Adrenal gland (tissue), 12 donors: ENCODE measurements around the gene PRR18. TPM values are rescaled to one million over a fixed set of nuclear protein-coding genes. Genes with fewer than 3 reads are reported as not detected.

Source experiments
- DNase-seq, 7 donors: peaks; one replicate each; pipeline ENCODE4 v3.0.0-alpha.2; 2019 to 2020
- H3K27ac ChIP-seq, 5 donors: fragments of 200-600 bp; sonication (generic) in 4 of 5; 1 replicate in 3 of 5; 2 replicates in 2 of 5; pipeline versions ENCODE4 v1.5.1 to v1.8.0; 2016 to 2020; ENCODE audit warnings: mild to moderate bottlenecking in 1 of 5
- H3K27me3 ChIP-seq: fragments of 200-600 bp; 2 replicates; pipeline ENCODE4 v1.8.0; 2021
- H3K36me3 ChIP-seq, 2 donors: fragments of 200-600 bp; replicated peaks in 1 of 2; 1 replicate in 1 of 2; 2 replicates in 1 of 2; pipeline versions ENCODE4 v1.5.1 to v1.8.0; 2018 to 2022
- H3K4me1 ChIP-seq, 2 donors: fragments of 200-600 bp; replicated peaks in 1 of 2; 1 replicate in 1 of 2; 2 replicates in 1 of 2; pipeline versions ENCODE4 v1.5.1 to v1.8.0; 2018 to 2021
- H3K4me3 ChIP-seq, 4 donors: fragments of 200-600 bp; sonication (generic) in 3 of 4; one replicate each; pipeline ENCODE4 v1.5.1; 2016 to 2018
- H3K9me3 ChIP-seq, 3 donors: fragments of 200-600 bp; sonication (generic) in 1 of 3; replicated peaks in 1 of 3; 1 replicate in 2 of 3; 2 replicates in 1 of 3; pipeline versions ENCODE4 v1.5.1 to v1.8.0; 2016 to 2021
- CTCF ChIP-seq, 6 experiments: fragments of 450-650 bp in 4 of 6; fragments of 200-600 bp in 2 of 6; sonication (generic) in 1 of 6; IDR thresholded peaks; 1 replicate in 5 of 6; 2 replicates in 1 of 6; pipeline versions ENCODE4 v1.5.1 to v1.8.0; 2016 to 2021; ENCODE audit warnings: antibody characterized with exemption in 6 of 6, mild to moderate bottlenecking in 2 of 6, moderate library complexity in 1 of 6
- POLR2A ChIP-seq, 2 donors: fragments of 450-650 bp; IDR thresholded peaks; one replicate each; pipeline ENCODE4 v1.6.1; 2017; ENCODE audit warnings: antibody characterized with exemption in 2 of 2, mild to moderate bottlenecking in 2 of 2, moderate library complexity in 1 of 2
- WGBS, 4 donors: extraction: QIAGEN DNeasy Blood & Tissue Kit in 2 of 4; methylation state at CpG; one replicate each; pipeline versions ENCODE4 v1.1.5 to v1.1.7; 2013 to 2017; 5-methylcytosine and 5-hydroxymethylcytosine counted together
- intact Hi-C, 2 donors: fragments of 100-400 bp; cut with DNase I; formaldehyde crosslinking; loops; one replicate each; pipeline versions ENCODE4 v1.14.1 to v1.15.0; 2022 to 2023
- polyA plus RNA-seq, 3 donors: library from polyadenylated mRNA; stranded (reverse); fragments of 200-250 nt in 2 of 3; fragments of 350-450 nt in 1 of 3; fragmentation: Illumina TruSeq in 1 of 3; extraction: RNeasy Lipid Tissue Mini Kit (QIAGEN cat#74804) in 1 of 3; gene quantifications; one replicate each; pipeline ENCODE4 v1.2.3, GENCODE V29; 2013 to 2014
- total RNA-seq, 9 donors: library from RNA; depleted of rRNA in 4 of 9; stranded (reverse); fragments of >200 nt in 4 of 9; fragments of 120-200 nt in 1 of 9; fragmentation: NEBNext Ultra II Directional in 1 of 9; extraction: Animal tissue kit (Norgen Biotek cat#: 25700) in 1 of 9; gene quantifications; one replicate each; pipeline versions ENCODE4 v1.1.0 to v1.2.4, GENCODE V29; 2013 to 2023
- donor health status: healthy with polysubstance abuse.
- donor health status: Bipolar disorder and iron deficiency.
- donor health status: DM: yes; HTN: yes; CAD: no.
- donor health status: DM: no; HTN: no; CAD: no.
- donor health status: DM: no; HTN: no; CAD: no.
- donor health status: DM: yes; HTN: yes; CAD: no.

Gene PRR18
- total and polyA plus RNA-seq, 12 donors = 0.07 to 0.60 (median 0.07) TPM; not detected in 9

DNA sequence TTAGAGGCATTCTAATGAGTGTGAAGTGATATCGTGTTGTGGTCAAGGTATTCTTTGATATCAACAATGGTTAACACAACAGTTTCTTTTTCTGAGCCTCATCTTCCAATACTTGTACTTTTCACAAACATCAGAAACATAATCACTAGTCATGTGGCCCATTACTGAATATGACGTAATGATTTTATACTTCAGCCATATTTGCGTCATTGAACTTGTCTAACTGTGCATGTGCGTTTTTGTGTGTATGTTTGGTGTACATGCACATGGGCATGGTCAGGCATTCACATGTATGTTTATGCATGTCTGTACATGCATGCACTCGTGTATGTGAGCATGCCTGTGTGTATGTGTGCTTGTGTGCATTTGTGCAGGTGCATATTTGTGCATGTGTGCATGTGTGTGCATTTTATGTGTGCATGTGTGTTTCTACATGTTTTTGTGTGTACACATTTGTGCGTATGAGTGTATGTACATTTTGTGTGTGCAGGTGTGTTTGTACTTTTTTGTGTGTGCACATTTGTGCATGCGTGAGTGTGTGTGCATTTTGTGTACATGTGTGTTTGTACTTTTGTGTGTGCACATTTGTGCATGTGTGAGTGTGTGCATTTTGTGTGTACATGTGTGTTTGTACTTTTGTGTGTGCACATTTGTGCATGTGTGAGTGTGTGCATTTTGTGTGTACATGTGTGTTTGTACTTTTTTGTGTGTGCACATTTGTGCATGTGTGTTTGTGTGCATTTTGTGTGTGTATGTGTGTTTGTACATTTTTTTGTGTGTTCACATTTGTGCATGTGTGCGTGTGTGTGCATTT, 29.4 kb downstream of the PRR18 start:
- WGBS, 4 donors = 55 to 87% (median 66%) methylated on average over 8 of the region's 8 CpGs
- intact Hi-C loops = loop anchor here (5.0 kb wide), 2 partner anchors 104 to 124 kb away; partner anchors contain the start of gene MPC1 (in 1 of the 2)

GRCh38 chr6:166277892-166278578, 30.2 kb downstream of the PRR18 start:
- no peaks in the 10 kb centered on the region for H3K27me3 ChIP-seq
- no peaks in the 10 kb centered on the region for H3K9me3 ChIP-seq
- H3K4me1 ChIP-seq = no peaks in the 10 kb centered on the region
- H3K36me3 ChIP-seq = no peaks in the 10 kb centered on the region
- no peak overlapping the region for H3K27ac ChIP-seq
- intact Hi-C loops = loop anchor here (5.0 kb wide), 2 partner anchors 104 to 124 kb away; partner anchors contain the start of gene MPC1 (in 1 of the 2)
- no peak for DNase-seq
- no peak overlapping the region for H3K4me3 ChIP-seq
- WGBS, 4 donors = 81 to 87% (median 83%) methylated on average over 11 of the region's 11 CpGs
- no peak for TF ChIP-seq POLR2A (IDR thresholded peaks at IDR 0.05)
- no peak for TF ChIP-seq CTCF (IDR thresholded peaks at IDR 0.05)

More for the DNA sequence above, 29.4 kb downstream of the PRR18 start:
- Histone ChIP-seq H3K4me1 (no peaks in the 10 kb centered on the region), H3K27ac (no peak overlapping the region), H3K9me3 (no peaks in the 10 kb centered on the region), H3K36me3 (no peaks in the 10 kb centered on the region), H3K27me3 (no peaks in the 10 kb centered on the region), H3K4me3 (no peak overlapping the region)
- no peak for TF ChIP-seq CTCF (IDR thresholded peaks at IDR 0.05)
- no peak for TF ChIP-seq POLR2A (IDR thresholded peaks at IDR 0.05)
- DNase-seq = no peak

DNA sequence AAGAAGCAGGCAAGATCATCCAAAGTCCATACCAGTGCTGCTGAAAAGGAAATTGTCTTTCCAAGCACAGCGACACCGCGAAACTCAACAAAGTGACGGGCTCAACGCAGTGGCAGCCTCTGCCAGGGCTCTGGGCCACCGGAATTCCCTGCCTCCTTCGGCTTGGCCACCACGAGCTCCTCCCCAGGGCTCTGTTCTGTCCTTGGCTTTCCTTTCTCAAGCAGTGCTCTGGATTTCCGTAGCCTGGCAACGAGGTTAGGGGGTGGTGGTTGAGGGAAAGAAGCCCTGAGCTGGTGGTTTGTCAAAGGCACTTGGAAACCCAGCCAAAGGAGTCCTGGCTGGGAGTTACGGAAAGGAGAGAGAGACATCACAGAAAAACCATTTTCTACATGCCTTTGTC, 31.2 kb downstream of the PRR18 start:
- 31 to 49% (median 40%) methylated on average over 11 of the region's 11 CpGs for WGBS, 4 donors
- no peaks in the 10 kb centered on the region for H3K4me1 ChIP-seq
- H3K27ac ChIP-seq = no peak overlapping the region
- no peaks in the 10 kb centered on the region for H3K9me3 ChIP-seq
- TF ChIP-seq POLR2A (IDR thresholded peaks at IDR 0.05) = no peak
- TF ChIP-seq CTCF (IDR thresholded peaks at IDR 0.05) = no peak
- intact Hi-C loops = loop anchor here (5.0 kb wide), 2 partner anchors 105 to 125 kb away; partner anchors contain the start of gene MPC1 (in 1 of the 2)
- H3K4me3 ChIP-seq = no peak overlapping the region
- no peaks in the 10 kb centered on the region for H3K36me3 ChIP-seq
- H3K27me3 ChIP-seq = no peaks in the 10 kb centered on the region
- peak; percentile 33 to 65 (median 53) for DNase-seq

DNA sequence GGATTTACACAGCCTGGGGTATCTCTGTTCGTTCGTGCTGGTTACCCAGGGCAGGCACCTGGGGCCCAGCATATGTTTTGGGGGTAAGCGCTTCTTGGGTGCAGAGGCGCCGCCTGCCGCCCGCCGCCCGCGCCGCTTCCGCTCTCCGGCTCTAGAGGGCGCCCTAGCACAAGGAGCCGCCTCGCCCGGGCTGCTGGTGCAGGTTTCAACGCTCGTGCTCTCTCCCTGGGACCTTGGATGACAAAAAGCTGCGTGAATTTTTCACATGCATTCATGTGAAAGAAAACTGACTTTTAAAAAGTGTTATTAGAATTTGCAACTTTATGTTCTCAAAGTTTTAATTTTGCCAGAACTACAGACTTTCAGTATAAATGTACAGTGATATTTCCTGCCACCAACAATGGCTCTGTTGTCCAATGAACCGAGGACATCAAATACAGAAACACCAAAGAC, 32.5 kb downstream of the PRR18 start:
- H3K27me3 ChIP-seq = no peaks in the 10 kb centered on the region
- no peaks in the 10 kb centered on the region for H3K9me3 ChIP-seq
- H3K27ac ChIP-seq = no peak overlapping the region
- intact Hi-C loops = loop anchor here (2.0 to 5.0 kb wide), 3 partner anchors 107 to 127 kb away; partner anchors contain the start of gene MPC1 (in 1 of the 2)
- TF ChIP-seq CTCF (IDR thresholded peaks at IDR 0.05) = peak; percentile 84 to 99 (median 93)
- no peak for TF ChIP-seq POLR2A (IDR thresholded peaks at IDR 0.05)
- H3K4me3 ChIP-seq = no peak overlapping the region
- no peaks in the 10 kb centered on the region for H3K4me1 ChIP-seq
- DNase-seq = peak; percentile 45 to 80 (median 70)
- no peaks in the 10 kb centered on the region for H3K36me3 ChIP-seq
- WGBS, 4 donors = 2 to 3% (median 3%) methylated on average over 11 to 21 of the region's 21 CpGs
